ENCODE measurements around the gene A3GALT2.
A peak's percentile ranks its signal among the peaks of the same experiment; 100 is the strongest.

A3GALT2 gene

DNA sequence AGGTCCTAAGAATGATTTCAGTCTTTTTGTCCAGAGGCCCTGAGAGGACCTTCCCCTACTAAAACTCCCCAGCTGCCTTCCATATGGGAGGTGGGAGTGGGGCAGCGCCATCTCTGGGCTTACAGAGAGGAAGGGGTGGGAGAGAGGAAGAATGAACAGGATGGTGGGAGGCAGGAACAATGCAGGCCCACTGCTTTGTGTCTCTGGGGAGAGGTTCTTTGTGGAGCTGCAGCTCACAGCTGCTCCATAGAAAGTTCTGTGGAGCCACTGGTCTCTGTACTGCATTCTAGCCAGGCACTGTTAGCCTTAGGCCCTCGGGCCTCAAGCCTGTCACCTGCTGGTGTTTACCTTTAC is 43.6 kb upstream of the A3GALT2 start:
- H3K9me3 ChIP-seq (ENCODE audit: control insufficient read depth, insufficient read depth, low read depth, low read length): no peaks in the 10 kb centered on the region
- TF ChIP-seq ZNF121 (tag by site-specific recombination; IDR thresholded peaks at IDR 0.05): no peak
- peak; percentile 92 for TF ChIP-seq EGR2 (tag by site-specific recombination; IDR thresholded peaks at IDR 0.05; ENCODE audit: low read depth)
- TF ChIP-seq ZNF292 (tag by site-specific recombination; IDR thresholded peaks at IDR 0.05; ENCODE audit: borderline replicate concordance, low read depth): no peak
- no peak for TF ChIP-seq ZNF280C (tag by site-specific recombination; IDR thresholded peaks at IDR 0.05)
- TF ChIP-seq ZNF266 (tag by site-specific recombination; IDR thresholded peaks at IDR 0.05; ENCODE audit: low read depth): no peak
- TF ChIP-seq, protein P1, sequence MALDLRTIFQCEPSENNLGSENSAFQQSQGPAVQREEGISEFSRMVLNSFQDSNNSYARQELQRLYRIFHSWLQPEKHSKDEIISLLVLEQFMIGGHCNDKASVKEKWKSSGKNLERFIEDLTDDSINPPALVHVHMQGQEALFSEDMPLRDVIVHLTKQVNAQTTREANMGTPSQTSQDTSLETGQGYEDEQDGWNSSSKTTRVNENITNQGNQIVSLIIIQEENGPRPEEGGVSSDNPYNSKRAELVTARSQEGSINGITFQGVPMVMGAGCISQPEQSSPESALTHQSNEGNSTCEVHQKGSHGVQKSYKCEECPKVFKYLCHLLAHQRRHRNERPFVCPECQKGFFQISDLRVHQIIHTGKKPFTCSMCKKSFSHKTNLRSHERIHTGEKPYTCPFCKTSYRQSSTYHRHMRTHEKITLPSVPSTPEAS (tag by site-specific recombination; IDR thresholded peaks at IDR 0.05): 0 out of 2 replicates have a peak, but pooled peaks have one; percentile 1
- no peak for TF ChIP-seq ZSCAN5A (tag by site-specific recombination; IDR thresholded peaks at IDR 0.05)
- 0 out of 2 replicates have a peak, but pooled peaks have one; percentile 10 for TF ChIP-seq ZBTB17 (tag by site-specific recombination; IDR thresholded peaks at IDR 0.05)
- TF ChIP-seq ZFHX2 (tag by site-specific recombination; conservative IDR thresholded peaks at IDR 0.05): peak; percentile 88
- POLR2A ChIA-PET: interaction anchor here (0.8 kb wide), 2 partner anchors 13 to 107 kb away, joined by 4 read pairs; no protein-coding TSS in a partner anchor
- H3K4me1 ChIP-seq (ENCODE audit: control insufficient read depth, insufficient read depth, low read length): peaks cover 11% of the 10 kb centered on the region
- no peak overlapping the region for H3K4me3 ChIP-seq (ENCODE audit: low read depth, low read length)
- H3K36me3 ChIP-seq (ENCODE audit: control insufficient read depth in 2 of 2, insufficient read depth in 1 of 2, low read length in 2 of 2): peaks cover 0 to 29% of the 10 kb centered on the region in 2 experiments; a peak in 1 of 3 replicates
- CTCF ChIA-PET: interaction anchor here (0.6 to 12.6 kb wide), 8 partner anchors 12 to 237 kb away, joined by 3 to 135 read pairs (median 4); no protein-coding TSS in a partner anchor
- H3K27ac ChIP-seq (ENCODE audit: extremely low read depth, low read depth, low read length): peak overlapping the region; percentile 42

- Histone ChIP-seq H3K27ac (ENCODE audit: extremely low read depth, low read depth, low read length) (0 out of 2 replicates have a peak overlapping the region, but pooled peaks have one; percentile 6), H3K9me3 (ENCODE audit: control insufficient read depth, insufficient read depth, low read depth, low read length) (no peaks in the 10 kb centered on the region), H3K4me1 (ENCODE audit: control insufficient read depth, insufficient read depth, low read length) (peaks cover 11% of the 10 kb centered on the region), H3K36me3 (ENCODE audit: control insufficient read depth in 2 of 2, insufficient read depth in 1 of 2, low read length in 2 of 2) (peaks cover 0 to 32% of the 10 kb centered on the region in 2 experiments; a peak in 1 of 3 replicates), H3K4me3 (ENCODE audit: low read depth, low read length) (no peak overlapping the region)
- ChIA-PET CTCF (interaction anchor here (0.6 to 12.6 kb wide), 7 partner anchors 12 to 605 kb away, joined by 3 to 135 read pairs (median 3); no protein-coding TSS in a partner anchor), POLR2A (interaction anchor here (0.7 to 1.6 kb wide), 6 partner anchors 12 to 181 kb away, joined by 3 to 6 read pairs (median 4); partner anchors contain the start of gene TRIM62)
- TF ChIP-seq ZNF777 (tag by site-specific recombination; IDR thresholded peaks at IDR 0.05; ENCODE audit: borderline replicate concordance): no peak
- no peak for TF ChIP-seq ZNF311 (tag by site-specific recombination; IDR thresholded peaks at IDR 0.05; ENCODE audit: borderline replicate concordance)
- TF ChIP-seq, protein P2, sequence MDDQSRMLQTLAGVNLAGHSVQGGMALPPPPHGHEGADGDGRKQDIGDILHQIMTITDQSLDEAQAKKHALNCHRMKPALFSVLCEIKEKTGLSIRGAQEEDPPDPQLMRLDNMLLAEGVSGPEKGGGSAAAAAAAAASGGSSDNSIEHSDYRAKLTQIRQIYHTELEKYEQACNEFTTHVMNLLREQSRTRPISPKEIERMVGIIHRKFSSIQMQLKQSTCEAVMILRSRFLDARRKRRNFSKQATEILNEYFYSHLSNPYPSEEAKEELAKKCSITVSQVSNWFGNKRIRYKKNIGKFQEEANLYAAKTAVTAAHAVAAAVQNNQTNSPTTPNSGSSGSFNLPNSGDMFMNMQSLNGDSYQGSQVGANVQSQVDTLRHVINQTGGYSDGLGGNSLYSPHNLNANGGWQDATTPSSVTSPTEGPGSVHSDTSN (CRISPR knock-in tag; IDR thresholded peaks at IDR 0.05): 0 out of 2 replicates have a peak, but pooled peaks have one; percentile 7
Observed at GRCh38 chr1:33363470-33363861, 42.6 kb upstream of the A3GALT2 start.

- H3K9me3 ChIP-seq (ENCODE audit: control insufficient read depth, insufficient read depth, low read depth, low read length): no peaks in the 10 kb centered on the region
- no peak overlapping the region for H3K27ac ChIP-seq (ENCODE audit: extremely low read depth, low read depth, low read length)
- no peak overlapping the region for H3K4me3 ChIP-seq (ENCODE audit: low read depth, low read length)
- H3K4me1 ChIP-seq (ENCODE audit: control insufficient read depth, insufficient read depth, low read length): peaks cover 11% of the 10 kb centered on the region
- TF ChIP-seq ZNF416 (tag by site-specific recombination; IDR thresholded peaks at IDR 0.05): no peak
- TF ChIP-seq ZSCAN5A (tag by site-specific recombination; IDR thresholded peaks at IDR 0.05): no peak
- TF ChIP-seq, protein P3, sequence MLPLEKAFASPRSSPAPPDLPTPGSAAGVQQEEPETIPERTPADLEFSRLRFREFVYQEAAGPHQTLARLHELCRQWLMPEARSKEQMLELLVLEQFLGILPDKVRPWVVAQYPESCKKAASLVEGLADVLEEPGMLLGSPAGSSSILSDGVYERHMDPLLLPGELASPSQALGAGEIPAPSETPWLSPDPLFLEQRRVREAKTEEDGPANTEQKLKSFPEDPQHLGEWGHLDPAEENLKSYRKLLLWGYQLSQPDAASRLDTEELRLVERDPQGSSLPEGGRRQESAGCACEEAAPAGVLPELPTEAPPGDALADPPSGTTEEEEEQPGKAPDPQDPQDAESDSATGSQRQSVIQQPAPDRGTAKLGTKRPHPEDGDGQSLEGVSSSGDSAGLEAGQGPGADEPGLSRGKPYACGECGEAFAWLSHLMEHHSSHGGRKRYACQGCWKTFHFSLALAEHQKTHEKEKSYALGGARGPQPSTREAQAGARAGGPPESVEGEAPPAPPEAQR (tag by site-specific recombination; IDR thresholded peaks at IDR 0.05): no peak
- no peak for TF ChIP-seq ZNF747 (tag by site-specific recombination; IDR thresholded peaks at IDR 0.05)
- TF ChIP-seq MZF1 (tag by site-specific recombination; IDR thresholded peaks at IDR 0.05; ENCODE audit: borderline replicate concordance): no peak
- TF ChIP-seq, protein P1 (tag by site-specific recombination; IDR thresholded peaks at IDR 0.05): no peak
- TF ChIP-seq ZNF174 (tag by site-specific recombination; IDR thresholded peaks at IDR 0.05): no peak
- TF ChIP-seq ZNF623 (tag by site-specific recombination; IDR thresholded peaks at IDR 0.05): no peak
- no peak for TF ChIP-seq ZNF266 (tag by site-specific recombination; IDR thresholded peaks at IDR 0.05; ENCODE audit: low read depth)
- no peak for TF ChIP-seq ZNF629 (tag by site-specific recombination; IDR thresholded peaks at IDR 0.05)
- ChIA-PET POLR2A (interaction anchor here (1.6 kb wide), 1 partner anchor 13 kb away, joined by 6 read pairs; no protein-coding TSS in a partner anchor), CTCF (interaction anchor here (0.6 to 12.6 kb wide), 5 partner anchors 12 to 249 kb away, joined by 3 to 135 read pairs (median 3); no protein-coding TSS in a partner anchor)
- H3K36me3 ChIP-seq (ENCODE audit: control insufficient read depth in 2 of 2, insufficient read depth in 1 of 2, low read length in 2 of 2): peaks cover 0 to 32% of the 10 kb centered on the region in 2 experiments; a peak in 1 of 3 replicates
Observed at GRCh38 chr1:33363021-33363420, 42.1 kb upstream of the A3GALT2 start.
